ENCODE results near the gene SEMA7A.
A peak's percentile ranks its signal among the peaks of the same experiment; 100 is the strongest.

SEMA7A gene

GRCh38 chr15:74406517-74406916 is 27.2 kb downstream of the SEMA7A start:
- peak overlapping the region; percentile 79 to 94 (median 91) for H3K27ac Mint-ChIP-seq
- H3K4me3 Mint-ChIP-seq: no peak overlapping the region
- no peaks in the 10 kb centered on the region for H3K9me3 Mint-ChIP-seq
- H3K27me3 Mint-ChIP-seq (ENCODE audit: low read depth): peaks cover 4% of the 10 kb centered on the region
- TF ChIP-seq CTCF (IDR thresholded peaks at IDR 0.05; ENCODE audit: unreplicated experiment in 3 of 3): no peak
- H3K4me1 Mint-ChIP-seq: peaks cover 62% of the 10 kb centered on the region
- no peaks in the 10 kb centered on the region for H3K36me3 Mint-ChIP-seq (ENCODE audit: low read depth)

DNA sequence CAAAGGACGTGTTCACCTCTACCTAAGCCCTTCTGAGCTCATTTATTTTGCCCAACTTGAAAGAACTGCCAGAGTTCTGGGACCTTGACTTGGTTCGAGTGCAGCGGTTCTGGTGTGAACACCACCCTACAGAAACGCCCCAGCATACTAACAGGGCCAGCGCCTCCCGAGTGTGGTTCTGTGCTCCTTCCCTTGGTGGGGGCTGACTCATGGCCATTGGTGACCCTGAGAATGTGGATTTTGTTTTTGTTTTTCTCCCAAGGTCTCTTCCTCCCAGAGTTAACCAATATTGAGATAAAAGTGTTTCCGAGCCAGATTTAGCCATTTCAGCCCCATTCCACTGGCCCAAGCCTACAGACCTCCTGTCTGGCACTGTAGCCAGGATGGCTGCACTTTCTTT is 27.9 kb downstream of the SEMA7A start:
- Mint-ChIP-seq H3K9me3 (no peaks in the 10 kb centered on the region), H3K36me3 (ENCODE audit: low read depth) (no peaks in the 10 kb centered on the region), H3K27me3 (ENCODE audit: low read depth) (peaks cover 4% of the 10 kb centered on the region), H3K27ac (peak overlapping the region; percentile 79 to 94 (median 91)), H3K4me1 (peaks cover 66% of the 10 kb centered on the region), H3K4me3 (no peak overlapping the region)
- TF ChIP-seq CTCF (IDR thresholded peaks at IDR 0.05; ENCODE audit: unreplicated experiment in 3 of 3): no peak

DNA sequence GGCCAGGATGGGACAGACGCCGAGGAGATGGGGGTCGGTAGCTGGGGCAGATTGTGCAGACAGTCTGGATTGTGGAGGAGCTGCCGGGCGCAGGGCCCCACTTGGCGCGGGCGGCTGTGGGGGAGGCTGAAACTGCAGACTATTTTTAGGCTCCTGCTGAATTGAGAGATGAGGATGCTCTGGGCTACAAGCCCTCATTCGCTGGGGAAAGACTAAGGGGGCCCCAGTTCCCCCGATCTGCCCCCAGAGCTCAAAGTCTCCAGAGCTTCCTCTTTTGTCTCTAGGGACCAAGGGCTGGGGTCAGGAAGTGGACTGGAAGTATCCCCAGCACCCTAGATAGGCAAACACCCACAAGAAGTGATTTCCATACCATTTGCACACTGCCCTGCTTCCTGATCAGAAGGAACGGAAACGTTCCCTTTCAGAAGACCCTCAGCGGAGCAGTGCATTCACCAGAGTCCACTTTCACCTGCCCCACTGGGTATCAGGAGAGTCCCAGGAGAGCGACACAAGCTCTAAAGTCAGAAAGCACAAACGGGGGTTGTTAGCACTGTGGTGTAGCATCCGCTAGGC is 29.7 kb downstream of the SEMA7A start:
- no peak for TF ChIP-seq CTCF (IDR thresholded peaks at IDR 0.05; ENCODE audit: unreplicated experiment in 3 of 3)
- Mint-ChIP-seq H3K9me3 (no peaks in the 10 kb centered on the region), H3K27ac (peak overlapping the region; percentile 92 to 96 (median 93)), H3K4me1 (peaks cover 72% of the 10 kb centered on the region), H3K27me3 (ENCODE audit: low read depth) (peaks cover 4% of the 10 kb centered on the region), H3K4me3 (peak overlapping the region; percentile 17 to 64 (median 63)), H3K36me3 (ENCODE audit: low read depth) (no peaks in the 10 kb centered on the region)

DNA sequence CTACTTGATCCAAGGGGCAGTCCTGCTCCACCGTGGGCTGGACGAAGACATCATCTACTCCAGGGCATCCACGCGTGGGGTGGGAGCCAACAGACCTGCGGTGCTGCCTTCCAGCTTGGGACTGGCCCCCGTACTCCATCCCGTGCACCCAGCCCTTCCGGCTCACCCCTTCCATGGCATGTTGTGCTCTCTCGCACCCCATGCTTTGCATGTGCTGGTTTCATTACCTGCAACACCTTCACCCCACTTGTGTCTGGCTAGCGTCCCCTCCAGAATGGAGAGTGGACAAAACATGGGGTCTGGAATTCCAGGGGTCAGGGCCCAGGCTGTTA is 30.2 kb downstream of the SEMA7A start:
- H3K4me3 Mint-ChIP-seq: peak overlapping the region; percentile 17 to 64 (median 63)
- H3K27ac Mint-ChIP-seq: peak overlapping the region; percentile 92 to 96 (median 93)
- H3K4me1 Mint-ChIP-seq: peaks cover 73% of the 10 kb centered on the region
- no peaks in the 10 kb centered on the region for H3K9me3 Mint-ChIP-seq
- H3K27me3 Mint-ChIP-seq (ENCODE audit: low read depth): peaks cover 4% of the 10 kb centered on the region
- no peak for TF ChIP-seq CTCF (IDR thresholded peaks at IDR 0.05; ENCODE audit: unreplicated experiment in 3 of 3)
- H3K36me3 Mint-ChIP-seq (ENCODE audit: low read depth): no peaks in the 10 kb centered on the region

DNA sequence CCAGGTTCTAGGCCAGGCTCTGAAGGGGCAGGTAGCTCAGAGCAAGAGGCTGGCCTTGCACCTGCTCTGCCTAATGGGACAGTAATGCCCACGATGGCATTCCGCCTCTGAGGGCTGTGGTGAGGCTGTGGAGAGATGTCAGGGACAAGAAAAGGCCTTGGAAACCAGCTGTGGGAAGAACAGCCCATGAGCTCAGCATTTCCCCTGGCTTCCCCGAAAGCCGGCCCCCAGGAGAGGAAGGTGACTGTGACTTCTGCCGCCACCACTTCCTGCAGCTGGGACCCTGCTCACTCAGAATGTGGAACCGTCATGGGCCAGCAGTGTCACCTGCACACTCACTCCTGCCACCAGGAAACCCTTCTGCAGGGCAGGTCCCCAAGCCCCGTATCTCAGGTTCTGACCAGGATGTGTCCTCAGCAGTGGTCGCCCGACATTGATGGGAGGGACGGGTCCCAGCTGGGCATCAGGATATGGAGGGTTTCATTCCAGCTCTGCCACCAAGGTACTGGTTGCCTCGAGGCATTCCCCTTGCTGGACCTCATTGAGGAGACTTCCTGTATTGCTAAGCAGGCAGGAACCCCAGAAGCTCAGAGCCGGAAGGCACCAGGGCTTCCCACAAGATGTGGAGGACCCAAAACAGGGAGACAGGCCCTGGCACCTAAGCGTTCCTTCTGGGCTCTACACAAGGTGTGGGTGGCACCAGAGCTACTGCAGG is 30.7 kb downstream of the SEMA7A start:
- no peak overlapping the region for H3K4me3 Mint-ChIP-seq
- H3K4me1 Mint-ChIP-seq: peaks cover 74% of the 10 kb centered on the region
- peaks cover 4% of the 10 kb centered on the region for H3K27me3 Mint-ChIP-seq (ENCODE audit: low read depth)
- TF ChIP-seq CTCF (IDR thresholded peaks at IDR 0.05; ENCODE audit: unreplicated experiment in 3 of 3): no peak
- H3K27ac Mint-ChIP-seq: peak overlapping the region; percentile 92 to 96 (median 93)
- no peaks in the 10 kb centered on the region for H3K9me3 Mint-ChIP-seq
- H3K36me3 Mint-ChIP-seq (ENCODE audit: low read depth): no peaks in the 10 kb centered on the region

All from nephron (organoid).